AML-193 (cell line): Measurements from ENCODE around the gene ART5.

Experiments used
- DNase-seq, 2 experiments: peaks; one replicate each; lab custom pipeline; 2025; lab: John Stamatoyannopoulos, UW

The ART5 gene, protein sequence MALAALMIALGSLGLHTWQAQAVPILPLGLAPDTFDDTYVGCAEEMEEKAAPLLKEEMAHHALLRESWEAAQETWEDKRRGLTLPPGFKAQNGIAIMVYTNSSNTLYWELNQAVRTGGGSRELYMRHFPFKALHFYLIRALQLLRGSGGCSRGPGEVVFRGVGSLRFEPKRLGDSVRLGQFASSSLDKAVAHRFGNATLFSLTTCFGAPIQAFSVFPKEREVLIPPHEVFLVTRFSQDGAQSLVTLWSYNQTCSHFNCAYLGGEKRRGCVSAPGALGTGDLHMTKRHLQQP

DNA sequence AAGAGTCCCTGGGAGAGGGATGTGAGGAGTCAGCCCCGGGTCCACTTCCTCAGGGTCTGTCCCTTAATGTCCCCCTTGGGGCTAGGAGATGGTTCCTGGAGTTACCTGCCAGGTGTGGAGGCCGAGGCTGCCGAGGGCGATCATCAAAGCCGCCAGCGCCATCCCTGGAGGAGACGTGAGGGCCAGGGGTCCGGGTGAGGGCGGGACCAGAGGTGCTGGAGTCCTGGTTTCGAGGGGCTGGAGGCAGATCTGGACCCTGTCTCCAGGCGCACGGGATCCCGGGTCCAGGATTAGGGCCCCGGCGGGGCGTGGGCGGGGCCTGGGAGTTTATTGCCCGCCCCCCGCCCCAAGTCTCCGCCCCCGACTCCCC is at the start of gene ART5:
TSS of gene ART5 (minus strand) at position 292 of the 370 bp plus-strand sequence. CDS start at position 162, 130 bp downstream.
- no peak for DNase-seq

DNA sequence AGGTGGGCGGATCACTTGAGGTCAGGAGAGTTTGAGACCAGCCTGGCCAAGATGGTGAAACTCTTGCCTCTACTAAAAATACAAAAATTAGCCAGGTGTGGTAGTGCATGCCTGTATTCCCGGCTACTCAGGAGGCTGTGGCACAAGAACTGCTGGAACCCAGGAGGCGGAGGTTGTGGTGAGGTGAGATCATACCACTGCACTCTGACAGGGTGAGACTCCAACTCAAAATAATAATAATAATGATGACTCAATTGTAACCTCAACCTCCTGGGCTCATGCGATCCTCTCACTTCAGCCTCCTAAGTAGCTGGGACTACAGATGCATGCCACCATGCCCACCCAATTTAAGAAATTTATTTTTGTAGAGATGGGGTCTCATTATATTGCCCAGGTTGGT is 45.0 kb upstream of the ART5 start:
- DNase-seq = no peak

DNA sequence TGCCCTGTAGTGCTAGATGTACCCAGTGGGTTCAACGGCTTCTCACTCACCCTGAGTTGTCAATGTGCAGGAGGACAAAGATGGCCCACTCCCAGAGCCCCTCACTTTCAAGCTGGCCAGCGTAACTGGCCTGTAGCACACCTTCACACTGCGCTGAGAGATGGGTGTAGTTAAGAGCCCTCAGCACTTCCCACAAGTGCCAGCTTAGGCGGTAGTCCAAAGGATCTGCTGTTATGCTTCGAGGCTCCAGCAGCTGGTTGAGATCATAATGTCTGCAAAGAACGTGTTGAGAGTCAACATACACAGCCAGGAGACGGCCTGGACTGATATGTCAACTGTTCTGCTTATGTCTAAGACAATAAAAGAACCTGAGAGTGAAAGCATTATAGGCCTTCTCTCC is 44.1 kb upstream of the ART5 start:
- no peak for DNase-seq

DNA sequence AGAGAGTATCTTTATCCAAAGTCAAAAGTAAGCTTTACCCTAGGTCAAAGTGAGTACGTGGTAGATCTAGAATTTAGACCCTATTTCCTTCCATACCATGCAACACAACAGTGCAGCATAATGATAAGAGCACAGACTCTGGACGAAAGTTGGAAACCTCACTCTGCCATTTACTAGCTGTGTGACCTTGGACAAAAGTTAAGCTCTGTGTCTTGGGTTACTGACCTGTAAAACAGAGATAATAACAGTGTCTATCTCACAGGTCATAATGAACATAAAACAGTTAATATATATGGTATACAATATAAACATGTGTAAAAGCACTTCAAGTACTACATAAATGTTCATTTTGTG is 43.0 kb upstream of the ART5 start:
- no peak for DNase-seq

DNA sequence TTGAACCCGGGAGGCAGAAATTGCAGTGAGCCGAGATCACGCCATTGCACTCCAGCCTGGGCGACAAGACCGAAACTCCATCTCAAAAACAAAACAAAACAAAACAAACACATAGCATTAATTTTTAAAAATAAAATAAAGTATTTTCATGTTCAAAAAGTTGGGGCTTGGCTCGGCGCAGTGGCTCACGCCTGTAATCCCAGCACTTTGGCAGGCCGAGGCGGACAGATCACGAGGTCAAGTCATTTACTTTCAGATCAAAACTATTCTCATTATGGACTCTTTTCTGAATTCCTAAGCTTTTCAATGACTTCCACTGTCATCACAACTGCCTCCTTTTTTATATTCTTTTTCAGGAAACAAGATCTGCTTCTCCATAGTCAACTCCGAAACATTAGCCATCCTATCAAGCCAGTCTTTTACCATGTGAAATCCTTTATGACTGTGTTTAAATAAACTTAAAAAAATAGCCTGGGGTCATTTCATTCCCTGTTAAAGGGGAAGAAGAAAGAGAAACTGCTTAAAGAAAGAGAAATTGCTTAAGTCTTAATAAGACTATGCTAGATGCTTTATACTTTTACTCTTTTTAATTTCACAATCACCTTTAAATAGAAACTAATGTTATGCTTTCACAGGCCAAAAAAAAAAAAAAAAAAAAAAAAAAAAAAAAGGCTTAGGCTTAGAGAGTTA is 42.5 kb upstream of the ART5 start:
- DNase-seq = no peak

DNA sequence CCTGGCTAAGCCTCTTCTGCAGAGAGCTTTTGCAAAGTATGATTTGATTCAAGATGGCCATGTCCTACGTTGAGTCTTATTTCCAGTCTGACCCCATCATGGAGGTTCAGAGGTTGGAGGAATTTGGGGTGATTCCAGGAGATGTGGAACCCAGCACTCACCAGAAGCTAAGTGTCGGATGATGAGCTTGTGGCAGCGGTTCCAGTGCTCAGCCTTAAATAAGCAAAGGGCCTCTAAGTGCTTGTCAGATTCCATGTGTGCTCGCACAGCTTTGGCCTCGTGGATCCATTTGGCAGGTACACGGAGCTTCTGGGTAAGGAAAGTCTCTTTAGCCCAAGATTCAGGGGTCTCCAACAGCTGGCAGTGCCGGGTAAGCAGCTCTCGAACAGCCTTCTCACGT is 41.2 kb upstream of the ART5 start:
- no peak for DNase-seq

DNA sequence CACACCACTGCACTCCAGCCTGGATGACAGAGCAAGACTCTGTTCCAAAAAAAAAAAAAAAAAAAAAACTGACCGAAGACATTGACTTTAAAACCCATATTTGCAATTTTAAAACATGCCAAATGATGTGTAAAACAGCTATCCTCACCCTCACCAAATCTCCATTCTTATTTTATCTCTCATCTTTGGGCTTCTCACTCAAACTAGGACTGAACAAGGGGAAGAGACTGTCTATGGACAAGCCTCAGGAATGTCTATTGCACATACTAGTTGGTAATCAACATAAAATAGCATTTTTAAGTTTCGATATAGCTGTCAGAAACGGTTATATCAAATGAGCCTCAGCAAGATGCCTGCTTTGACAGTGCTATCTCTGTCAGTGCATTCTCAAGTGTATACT is 37.3 kb upstream of the ART5 start:
- no peak for DNase-seq

DNA sequence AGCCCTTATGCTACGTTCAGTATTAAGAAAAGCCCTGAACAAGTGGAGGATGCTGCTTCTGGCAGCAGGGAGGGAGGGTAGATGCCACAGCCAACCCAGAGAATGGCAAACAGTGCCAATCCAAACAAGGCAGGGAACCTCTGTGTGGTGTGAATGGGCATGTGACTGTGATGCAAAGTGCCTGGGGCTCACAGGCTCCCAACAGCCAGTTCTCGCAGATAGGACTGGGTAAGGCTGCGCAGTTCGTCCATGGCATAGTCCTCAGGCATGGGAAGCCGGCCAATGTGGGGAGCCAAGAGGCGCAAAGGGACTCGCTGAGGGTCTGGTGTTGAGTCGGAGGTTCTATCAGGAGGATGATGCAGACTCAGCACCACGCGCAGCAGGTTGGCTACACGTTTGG is 34.2 kb upstream of the ART5 start:
- no peak for DNase-seq

DNA sequence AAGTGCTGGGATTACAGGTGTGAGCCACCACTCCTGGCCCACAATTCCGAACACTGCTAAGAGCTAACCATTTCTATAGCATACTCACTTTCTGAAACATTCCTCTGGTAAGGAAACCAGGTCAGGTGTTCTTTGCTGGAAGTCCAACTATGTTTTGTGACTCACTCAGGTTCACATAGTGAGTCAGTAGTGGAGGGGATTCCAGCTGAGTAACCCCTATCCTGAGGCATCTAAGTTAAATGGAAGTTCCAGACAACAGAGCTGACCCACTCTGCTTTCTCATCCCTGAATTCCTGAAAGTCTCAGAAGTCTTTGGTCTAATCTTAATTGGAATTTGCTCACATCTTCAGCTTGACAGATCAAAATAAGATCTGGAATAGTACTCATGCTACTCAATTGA is 32.4 kb upstream of the ART5 start:
- DNase-seq = no peak

DNA sequence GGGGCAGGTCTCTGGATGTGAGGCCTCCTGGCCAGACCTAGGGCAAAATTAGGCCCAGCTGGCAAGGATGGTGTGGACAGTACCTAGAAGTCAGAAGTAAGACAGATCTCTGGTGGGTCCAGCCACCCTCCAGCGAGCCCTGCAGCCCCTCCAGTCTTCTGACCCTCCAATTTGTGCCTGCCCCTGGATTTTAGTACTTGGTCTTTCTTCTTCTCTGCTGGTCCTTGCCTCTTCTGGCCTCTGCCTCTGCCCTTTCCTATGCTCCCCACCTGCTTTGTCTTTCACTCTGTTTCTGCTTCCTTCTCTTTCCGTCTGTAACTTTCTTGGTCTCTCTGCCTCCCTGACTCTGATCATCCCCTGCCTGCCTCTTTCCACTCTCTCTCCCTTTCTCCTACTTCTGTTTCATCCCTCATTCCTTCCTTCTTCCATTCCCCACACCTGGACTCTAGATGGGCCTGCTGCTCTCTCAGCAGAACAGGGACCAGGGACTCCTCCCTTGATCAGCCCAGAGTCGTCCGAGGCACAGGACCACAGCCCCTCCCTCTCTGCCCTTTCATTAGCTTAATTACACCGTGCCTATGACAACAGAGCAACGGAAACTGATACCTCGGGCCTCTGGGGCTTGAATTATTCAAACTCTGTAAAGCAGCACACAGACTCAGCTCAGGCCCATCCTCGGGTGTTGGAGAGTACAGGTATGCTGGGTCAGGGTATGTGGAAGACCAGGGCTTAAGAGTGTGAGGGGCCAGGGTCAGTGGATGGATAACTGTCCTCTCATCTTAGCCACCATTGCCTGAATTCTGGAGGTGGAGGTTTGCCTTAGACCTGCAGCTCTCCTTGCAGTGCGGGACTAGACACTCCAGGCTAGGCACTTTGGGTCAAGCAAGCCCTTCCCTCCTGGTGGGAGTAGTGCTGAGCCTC is 29.8 kb upstream of the ART5 start, which contains the start of gene CHRNA10:
TSS of gene CHRNA10 (minus strand) at position 51 of the 921 bp plus-strand sequence. CDS start 72 bp downstream, outside the sequence.
- DNase-seq = no peak

DNA sequence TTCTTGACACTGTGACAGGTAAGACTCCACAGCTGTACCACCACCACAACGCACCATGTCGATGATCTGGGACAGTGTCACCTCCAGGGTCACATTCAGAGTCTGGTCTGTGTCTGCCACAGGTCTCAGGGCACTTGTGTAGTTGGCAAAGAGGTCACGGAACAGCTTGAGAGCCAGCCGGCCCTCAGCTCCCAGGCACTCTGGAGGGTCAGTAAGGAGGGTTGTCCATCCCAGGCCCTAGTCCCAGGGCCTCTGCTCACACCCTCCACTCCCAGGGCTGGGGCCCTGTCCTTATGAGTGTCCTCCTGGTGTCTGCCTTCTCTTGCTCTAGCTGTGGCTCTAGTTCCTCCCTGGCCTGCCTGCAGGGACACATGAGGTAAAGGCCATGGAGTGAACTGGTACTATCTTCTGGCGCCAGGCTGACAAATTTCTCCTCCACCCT is 28.0 kb upstream of the ART5 start:
- DNase-seq = no peak

DNA sequence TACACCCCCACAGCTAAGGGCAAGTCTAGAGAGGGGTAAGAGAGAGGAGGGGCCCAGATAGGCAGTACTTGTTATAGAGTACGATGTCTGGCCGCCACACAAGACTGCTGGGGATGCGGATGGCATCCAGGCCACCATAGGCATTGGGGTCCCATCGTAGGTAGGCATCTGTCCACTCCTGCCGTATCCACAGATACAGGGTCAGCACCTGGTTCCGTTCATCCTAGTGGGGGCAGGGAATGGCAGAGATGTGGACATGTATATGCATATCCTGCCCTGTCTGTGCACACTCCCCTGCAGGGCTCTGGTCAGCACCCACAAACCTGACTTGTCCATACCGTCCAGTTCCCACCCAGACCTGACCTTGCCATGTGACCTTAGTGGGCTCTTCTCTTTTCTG is 27.3 kb upstream of the ART5 start:
- DNase-seq = no peak

DNA sequence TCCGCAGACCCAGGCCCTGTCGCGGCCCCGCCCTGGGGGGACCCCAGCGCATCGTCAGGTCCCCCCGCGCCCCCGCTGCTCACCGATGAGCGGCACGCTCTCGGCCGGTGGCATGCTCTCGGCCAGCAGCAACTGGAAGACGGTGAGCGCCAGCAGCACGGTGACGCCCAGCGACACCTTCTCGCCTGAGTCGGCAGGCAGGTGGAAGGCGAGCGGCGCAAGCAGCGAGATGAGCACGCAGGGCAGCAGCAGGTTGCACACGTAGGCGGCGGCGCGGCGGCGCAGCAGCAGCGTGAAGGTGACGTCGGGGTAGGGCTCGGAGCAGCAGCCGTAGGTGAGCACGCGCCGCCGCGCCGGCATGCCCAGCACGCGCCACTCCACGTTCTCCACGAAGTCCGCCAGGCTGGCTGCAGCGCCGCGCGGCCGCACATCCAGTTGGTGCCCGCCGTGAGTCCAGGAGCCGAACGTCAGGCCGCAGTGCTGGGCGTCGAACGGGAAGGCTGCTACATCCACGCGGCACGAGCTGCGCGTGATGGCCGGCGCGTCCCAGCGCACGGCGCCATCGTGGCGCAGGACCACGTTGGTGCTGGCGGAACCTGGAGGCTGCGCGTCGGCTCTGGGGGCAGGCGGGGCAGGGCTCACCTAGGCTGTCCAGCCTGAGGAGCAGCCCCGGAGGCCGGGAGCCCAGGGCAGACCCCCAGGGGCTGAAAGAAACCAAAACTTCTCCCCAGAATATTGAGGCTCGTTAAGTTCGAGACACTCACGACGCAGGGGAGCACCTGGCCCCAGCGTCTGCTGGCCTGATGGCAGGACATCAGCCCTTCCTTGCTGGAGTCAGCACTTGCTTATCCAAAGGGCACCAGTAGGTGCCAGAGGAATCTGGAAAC is 25.6 kb upstream of the ART5 start:
- DNase-seq = no peak

DNA sequence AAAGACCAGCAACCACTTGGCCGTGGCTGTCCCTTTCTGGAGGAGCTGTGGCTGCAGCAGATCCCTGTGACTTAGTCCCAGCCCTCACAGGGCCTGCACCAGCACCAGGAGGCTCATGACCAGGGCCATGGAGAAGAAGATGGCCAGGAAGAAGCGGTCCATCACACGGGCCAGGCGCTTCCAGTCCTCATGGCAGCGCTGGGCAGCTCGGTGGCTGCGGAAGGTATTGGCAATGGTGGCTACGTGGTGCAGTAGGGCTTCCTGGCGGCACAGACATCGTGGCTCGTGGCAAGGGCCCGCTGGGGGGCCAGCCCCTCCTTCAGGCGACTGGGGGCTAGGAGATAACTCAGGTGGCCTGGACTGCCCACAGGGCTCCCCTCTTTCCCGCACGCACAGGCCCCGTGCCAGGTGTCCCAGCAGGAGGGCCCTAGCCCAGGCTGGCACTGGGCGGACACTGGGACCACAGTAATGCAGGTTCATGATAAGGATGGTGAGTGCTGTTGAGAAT is 24.3 kb upstream of the ART5 start:
- no peak for DNase-seq

DNA sequence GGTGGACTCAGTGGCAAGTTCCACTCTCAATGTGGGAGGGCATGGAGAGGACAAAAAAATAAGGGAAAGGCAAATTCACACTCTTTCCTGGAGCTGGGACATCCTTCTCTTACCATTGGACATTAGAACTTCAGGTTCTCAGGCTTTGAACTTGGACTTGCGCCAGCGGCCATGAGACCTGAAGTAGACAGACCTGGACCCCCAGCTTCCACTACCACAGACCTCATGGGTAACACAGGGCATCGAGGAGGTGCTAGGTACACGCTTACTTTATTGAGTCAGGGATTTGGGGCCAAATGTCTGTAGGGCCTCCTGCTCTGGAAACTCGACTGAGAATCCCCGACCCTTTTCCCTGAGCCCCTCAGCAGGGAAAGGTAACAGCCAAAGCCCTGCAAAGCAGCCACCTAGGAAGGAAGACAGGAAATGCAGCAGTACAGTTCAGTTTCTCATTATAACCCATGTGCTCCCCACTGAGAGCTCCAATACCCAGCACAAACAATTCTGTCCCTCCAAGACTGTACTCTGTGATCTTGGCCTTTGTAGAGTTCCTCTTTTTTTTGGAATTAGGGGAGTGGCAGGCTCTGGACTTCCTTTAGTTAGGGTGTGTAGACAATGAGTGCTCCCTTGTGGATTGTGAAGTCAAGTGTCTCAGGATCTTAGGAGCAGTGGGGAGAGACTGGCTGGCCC is 23.7 kb upstream of the ART5 start:
- DNase-seq = peak; percentile 14 to 33

DNA sequence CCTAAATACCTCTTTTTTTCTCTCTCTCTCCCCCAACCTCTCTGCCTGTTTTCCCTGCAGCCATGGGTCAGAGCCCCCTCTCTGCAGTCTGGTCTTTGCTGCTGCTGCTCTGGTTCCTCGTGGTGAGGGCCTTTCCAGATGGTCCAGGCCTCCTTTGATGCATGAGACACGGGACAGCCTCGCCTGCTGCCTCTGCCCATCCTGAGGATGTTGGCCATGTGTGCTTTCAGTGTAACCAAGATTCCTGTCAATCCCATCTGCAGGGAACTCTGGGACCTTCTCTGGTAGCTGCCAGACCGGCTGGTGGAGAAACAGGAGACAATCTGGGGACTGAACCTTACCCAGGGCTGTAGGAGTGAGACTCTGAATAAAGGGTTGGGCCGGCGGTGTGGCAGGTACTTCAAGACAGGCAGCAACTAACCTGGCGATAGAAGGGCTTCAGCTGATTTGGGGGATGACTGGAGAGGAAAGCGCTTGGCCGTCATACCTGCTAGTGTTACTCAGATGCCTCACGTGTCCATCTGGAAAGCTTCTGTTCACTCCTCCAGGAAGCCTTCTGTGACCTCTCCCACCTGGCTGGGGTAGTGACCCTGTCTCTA is 22.3 kb upstream of the ART5 start:
- DNase-seq = no peak

DNA sequence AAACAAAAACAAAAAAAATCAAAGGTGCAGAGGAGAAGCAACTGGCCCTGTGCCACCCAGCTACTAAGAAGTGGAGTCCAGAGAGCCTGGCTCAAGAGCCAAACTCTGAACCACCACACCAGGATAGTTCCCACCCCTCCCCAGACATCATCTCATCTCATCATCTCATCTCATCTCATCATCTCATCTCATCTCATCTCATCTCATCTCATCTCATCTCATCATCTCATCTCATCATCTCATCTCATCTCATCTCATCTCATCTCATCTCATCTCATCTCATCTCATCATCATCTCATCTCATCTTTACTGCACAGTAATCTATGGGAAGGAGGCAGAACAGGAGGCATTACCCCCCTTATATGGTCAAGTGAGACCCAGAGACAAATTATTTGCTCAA is 21.1 kb upstream of the ART5 start:
- DNase-seq = no peak

DNA sequence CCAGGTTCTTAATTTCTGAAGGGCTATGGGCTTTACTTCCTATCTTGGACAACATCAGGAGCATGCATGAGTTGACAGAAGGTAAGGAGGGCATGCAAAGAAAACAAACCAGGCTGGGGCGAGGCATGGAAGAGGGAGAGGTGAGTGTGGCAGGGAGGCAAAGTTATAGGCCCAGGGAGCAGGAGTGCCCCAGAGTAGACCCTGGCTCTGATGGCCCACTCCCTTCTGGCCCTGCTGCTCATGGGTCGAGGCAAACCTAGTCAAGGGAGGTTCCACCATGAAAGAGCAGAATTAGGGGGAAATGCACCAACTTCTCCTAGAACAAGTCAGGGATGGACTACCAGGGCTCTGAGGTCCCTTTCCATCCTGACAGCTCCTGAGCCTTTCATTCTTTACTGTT is 19.2 kb upstream of the ART5 start:
- DNase-seq = no peak

DNA sequence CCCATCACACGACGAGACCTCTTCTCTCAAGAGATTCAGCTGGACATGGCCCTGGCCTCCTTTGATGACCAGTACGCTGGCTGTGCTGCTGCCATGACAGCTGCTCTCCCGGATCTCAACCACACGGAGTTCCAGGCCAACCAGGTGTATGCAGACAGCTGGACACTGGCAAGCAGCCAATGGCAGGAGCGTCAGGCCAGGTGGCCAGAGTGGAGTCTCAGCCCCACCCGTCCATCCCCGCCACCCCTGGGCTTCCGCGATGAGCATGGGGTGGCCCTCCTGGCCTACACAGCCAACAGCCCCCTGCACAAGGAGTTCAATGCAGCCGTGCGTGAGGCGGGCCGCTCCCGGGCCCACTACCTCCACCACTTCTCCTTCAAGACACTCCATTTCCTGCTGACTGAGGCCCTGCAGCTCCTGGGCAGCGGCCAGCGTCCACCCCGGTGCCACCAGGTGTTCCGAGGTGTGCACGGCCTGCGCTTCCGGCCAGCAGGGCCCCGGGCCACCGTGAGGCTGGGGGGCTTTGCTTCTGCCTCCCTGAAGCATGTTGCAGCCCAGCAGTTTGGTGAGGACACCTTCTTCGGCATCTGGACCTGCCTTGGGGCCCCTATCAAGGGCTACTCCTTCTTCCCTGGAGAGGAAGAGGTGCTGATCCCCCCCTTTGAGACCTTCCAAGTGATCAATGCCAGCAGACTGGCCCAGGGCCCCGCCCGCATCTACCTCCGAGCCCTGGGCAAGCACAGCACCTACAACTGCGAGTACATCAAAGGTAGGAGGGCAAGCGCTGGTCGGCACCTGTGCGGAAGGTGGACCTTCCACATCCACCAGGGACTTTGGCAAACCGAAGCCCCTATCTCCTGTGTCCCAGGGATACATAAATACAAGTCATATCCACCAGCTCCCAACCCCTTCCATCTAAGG is 18.1 kb upstream of the ART5 start:
- DNase-seq = no peak
